ENCODE results near the gene RNF138.

DNA sequence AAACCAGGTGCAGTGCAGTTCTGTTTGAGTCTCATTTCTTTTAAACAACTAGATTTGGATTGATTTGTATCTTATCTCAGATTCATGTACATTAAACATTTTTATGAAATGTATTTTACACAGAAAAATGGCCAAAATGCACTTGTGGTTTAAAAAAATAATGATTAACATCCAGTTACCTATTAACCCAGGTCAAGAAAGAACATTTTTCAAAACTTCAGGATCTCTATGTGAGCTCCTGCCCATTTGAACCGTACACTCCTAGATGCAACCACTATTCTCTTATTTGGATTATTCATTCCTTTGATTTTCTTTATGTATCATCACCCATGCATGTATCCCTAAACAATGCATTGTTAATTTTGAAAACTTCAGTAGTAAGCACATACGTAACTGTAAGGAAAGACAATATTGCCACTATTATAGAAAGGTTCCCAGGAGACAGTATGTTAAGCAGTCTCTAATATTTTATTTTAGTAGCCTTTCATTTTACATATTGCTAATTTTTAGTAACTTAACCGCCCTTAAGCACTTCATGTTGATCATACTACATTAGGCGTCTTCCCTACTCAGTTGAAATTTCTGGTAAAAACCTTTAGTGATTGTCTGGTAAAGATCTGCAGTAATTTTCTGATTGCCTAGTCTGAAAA is 22.7 kb downstream of the RNF138 start:
- TF ChIP-seq JUNB (IDR thresholded peaks at IDR 0.05): no peak
- TF ChIP-seq, protein P1, sequence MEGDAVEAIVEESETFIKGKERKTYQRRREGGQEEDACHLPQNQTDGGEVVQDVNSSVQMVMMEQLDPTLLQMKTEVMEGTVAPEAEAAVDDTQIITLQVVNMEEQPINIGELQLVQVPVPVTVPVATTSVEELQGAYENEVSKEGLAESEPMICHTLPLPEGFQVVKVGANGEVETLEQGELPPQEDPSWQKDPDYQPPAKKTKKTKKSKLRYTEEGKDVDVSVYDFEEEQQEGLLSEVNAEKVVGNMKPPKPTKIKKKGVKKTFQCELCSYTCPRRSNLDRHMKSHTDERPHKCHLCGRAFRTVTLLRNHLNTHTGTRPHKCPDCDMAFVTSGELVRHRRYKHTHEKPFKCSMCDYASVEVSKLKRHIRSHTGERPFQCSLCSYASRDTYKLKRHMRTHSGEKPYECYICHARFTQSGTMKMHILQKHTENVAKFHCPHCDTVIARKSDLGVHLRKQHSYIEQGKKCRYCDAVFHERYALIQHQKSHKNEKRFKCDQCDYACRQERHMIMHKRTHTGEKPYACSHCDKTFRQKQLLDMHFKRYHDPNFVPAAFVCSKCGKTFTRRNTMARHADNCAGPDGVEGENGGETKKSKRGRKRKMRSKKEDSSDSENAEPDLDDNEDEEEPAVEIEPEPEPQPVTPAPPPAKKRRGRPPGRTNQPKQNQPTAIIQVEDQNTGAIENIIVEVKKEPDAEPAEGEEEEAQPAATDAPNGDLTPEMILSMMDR (IDR thresholded peaks at IDR 0.05): no peak
- TF ChIP-seq POLR2A (IDR thresholded peaks at IDR 0.05; ENCODE audit: low read length): no peak
- TF ChIP-seq MAZ (IDR thresholded peaks at IDR 0.05; ENCODE audit: borderline replicate concordance, low read depth, low read length): no peak
- TF ChIP-seq, protein P2, sequence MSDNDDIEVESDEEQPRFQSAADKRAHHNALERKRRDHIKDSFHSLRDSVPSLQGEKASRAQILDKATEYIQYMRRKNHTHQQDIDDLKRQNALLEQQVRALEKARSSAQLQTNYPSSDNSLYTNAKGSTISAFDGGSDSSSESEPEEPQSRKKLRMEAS (IDR thresholded peaks at IDR 0.05): no peak
- TF ChIP-seq NR3C1 (IDR thresholded peaks at IDR 0.05): no peak
- TF ChIP-seq SMC3 (IDR thresholded peaks at IDR 0.05): no peak
- TF ChIP-seq, protein P3, sequence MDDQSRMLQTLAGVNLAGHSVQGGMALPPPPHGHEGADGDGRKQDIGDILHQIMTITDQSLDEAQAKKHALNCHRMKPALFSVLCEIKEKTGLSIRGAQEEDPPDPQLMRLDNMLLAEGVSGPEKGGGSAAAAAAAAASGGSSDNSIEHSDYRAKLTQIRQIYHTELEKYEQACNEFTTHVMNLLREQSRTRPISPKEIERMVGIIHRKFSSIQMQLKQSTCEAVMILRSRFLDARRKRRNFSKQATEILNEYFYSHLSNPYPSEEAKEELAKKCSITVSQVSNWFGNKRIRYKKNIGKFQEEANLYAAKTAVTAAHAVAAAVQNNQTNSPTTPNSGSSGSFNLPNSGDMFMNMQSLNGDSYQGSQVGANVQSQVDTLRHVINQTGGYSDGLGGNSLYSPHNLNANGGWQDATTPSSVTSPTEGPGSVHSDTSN (IDR thresholded peaks at IDR 0.05): no peak
- no peak for TF ChIP-seq CEBPB (IDR thresholded peaks at IDR 0.05)
